GM19452 (cell line): Measurements from ENCODE around the gene GNG13.

Experiments used
- ATAC-seq: cut with Tn5 transposase; IDR thresholded peaks from one replicate; pipeline ENCODE4 v1.9.1; 2021; ENCODE audit not compliant: unreplicated experiment

The GNG13 gene

DNA sequence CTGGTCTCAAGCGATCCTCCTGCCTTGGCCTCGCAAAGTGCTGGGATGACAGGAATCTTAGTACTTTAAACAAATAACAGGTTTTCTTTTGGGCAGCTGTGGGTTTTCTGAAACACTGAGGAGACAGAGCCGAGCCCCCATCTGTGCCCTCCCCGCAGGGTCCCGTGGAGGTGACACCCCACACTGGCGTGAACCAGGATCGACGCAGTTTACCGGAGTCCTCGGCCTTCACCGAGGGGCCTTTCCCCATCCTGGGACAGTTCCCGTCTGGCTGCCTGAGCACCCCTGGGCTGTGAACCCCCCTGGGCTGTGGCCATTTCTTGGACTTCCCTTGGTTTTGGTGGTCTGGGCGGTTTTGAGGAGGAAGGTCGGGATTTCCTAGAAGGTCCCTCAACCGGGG lies 15.3 kb upstream of the GNG13 start:
- ATAC-seq: no peak

DNA sequence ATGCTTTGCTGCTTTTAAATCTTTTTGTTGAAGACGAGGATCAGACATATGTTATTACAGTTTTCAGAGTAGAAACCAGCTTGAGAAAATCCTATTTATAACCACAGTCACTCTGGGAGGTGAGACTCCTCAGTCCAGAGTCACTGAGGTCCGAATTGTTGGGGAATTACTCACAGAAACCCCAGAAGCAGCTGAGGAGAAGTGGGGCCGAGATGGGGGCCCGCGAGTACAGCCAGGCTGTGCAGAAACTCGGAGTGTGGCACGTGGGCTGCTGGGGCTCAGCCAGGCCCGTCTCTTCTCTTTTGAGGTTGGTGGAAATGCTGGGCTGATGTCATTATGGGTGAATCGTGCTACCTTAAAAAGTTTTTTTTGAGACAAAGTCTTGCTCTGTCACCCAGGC lies 14.4 kb upstream of the GNG13 start:
- no peak for ATAC-seq

DNA sequence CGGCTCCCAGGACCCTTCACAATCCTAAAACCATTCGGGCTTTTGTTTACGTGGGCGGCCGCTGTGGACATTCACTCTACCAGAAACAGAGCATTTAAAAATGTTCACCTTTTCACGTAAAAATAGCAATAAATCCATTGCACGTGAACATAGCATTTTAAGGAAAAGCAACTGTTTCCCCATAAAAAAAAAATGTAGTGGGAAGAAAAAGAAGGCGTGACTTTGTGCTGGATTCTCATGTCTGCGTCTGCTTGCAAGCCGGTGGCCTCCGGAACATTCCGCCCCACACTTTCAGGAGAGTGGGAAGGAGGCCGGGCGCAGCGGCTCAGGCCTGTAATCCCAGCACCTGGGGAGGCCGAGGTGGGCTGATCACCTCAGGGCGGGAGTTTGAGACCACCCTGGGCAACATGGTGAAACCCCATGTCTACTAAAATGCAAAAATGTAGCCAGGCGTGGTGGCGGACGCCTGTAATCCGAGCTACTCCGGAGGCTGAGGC lies 13.4 kb upstream of the GNG13 start:
- no peak for ATAC-seq

- no peak for ATAC-seq
Observed at GRCh38 chr16:813204-813915, 12.8 kb upstream of the GNG13 start.

- ATAC-seq: no peak
Observed at GRCh38 chr16:808085-808386, 7.5 kb upstream of the GNG13 start.

DNA sequence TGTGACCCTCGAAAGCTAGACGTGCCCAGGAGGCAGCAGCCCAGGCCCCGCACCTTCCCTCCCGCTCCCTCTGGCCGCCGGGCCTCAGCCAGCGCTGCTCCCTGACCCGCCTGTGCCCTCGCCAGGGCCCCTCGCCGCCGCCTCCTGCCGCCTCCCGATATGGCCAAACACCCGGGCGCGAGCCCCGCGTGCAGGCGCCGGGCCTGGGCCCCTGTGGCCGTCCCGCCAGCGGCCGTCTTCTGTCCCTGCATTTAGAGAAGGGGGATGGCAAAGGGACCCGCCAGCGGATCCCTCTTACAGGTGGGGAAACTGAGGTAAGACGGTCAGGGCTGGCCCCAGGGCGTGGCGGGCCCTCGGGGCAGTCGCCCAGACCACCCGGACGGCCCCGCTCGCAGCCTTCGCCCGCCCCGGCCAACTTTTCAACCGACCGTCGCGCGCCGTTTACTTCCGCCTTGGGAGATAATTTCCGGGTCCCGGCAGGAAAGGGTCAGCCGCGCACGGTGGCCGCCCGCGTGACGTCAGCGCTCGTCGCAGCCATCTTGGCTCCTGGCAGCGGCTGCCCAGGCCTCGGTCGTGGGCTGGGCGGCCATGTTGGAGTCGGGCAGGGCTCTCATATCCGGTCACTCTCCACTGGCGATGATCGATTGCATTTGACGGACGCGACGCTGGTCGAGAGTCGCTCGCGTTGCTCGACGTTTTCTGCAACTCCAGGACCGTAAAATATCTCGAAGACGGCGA lies 7.0 kb upstream of the GNG13 start:
- peak; percentile 88 for ATAC-seq

GRCh38 chr16:805474-805873 lies 4.9 kb upstream of the GNG13 start:
- no peak for ATAC-seq

GRCh38 chr16:804193-805048 lies 3.9 kb upstream of the GNG13 start:
- ATAC-seq: no peak

DNA sequence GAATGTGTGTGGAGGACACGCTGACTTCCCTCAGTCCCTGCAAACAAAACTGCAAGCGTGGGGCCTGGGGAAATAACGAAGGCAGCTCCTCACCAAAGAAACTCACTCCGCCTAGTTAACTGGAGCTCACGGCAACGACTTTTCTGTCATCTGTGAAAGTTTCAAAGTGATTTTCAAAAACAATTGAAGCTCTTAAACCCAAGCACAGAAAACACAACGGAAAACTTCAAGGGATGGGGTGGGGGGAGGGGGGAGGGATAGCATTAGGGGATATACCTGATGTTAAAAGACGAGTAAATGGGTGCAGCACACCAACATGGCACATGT lies 3.2 kb upstream of the GNG13 start:
- no peak for ATAC-seq

DNA sequence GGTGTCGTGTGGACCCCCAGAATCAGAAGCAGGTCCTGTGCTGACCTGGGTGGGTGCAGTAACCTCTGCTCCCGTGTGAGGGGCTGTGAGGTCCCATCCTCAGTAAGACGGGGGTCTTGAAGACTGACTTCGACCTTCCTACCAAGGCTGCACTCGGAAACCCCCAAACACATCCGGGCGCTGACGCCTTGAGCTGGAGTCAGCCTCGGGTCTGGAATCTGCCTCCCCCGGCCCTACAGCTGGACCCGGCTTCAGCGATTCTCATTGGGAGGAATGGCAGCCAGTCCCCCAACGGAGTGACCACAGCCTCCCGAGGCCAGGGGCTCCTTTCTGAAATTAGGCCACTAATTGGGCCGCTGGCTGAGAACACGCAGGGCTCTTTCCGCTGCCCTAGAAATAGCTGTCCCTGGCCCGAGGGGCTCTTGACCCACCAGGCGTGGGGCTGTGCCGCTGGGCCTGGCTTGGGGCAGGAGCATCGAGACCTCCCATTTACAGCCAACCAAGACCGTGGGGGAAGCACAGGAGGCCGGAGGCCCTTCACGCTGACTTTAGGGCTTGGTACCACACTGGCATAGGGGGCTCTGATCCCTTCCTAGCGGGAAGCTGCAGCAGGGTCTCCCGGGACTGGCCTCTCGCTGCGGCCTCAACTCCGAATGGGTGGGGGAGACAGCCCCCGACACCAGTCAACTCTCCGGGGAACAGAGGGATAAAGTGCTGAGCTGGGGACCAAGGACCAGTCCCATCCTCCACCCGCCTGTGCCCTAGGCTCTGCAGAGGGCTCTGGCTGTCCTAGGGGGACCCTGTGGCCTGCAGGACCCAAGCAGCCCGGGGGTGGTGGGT lies 2.6 kb upstream of the GNG13 start:
- no peak for ATAC-seq

DNA sequence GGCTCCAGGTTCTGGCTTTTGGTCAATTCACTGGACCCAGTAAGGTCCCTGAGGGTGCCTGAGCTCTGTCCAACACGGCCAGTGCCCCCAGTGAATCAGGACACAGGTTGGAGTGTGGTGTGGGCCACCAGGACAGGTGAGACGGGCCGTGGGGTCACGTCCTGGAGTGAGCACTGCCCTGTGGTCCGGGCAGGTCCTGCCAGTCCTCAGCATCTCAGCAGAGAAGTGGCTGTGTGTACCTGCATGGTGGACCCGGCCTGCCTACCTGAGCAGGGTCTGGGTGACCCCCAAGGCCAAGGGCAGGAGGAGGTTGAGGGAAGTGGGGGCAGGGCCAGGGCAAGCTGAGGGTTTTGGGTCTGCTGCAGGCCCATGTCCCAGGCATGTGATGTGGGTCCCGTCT lies 1.9 kb upstream of the GNG13 start:
- ATAC-seq: no peak

DNA sequence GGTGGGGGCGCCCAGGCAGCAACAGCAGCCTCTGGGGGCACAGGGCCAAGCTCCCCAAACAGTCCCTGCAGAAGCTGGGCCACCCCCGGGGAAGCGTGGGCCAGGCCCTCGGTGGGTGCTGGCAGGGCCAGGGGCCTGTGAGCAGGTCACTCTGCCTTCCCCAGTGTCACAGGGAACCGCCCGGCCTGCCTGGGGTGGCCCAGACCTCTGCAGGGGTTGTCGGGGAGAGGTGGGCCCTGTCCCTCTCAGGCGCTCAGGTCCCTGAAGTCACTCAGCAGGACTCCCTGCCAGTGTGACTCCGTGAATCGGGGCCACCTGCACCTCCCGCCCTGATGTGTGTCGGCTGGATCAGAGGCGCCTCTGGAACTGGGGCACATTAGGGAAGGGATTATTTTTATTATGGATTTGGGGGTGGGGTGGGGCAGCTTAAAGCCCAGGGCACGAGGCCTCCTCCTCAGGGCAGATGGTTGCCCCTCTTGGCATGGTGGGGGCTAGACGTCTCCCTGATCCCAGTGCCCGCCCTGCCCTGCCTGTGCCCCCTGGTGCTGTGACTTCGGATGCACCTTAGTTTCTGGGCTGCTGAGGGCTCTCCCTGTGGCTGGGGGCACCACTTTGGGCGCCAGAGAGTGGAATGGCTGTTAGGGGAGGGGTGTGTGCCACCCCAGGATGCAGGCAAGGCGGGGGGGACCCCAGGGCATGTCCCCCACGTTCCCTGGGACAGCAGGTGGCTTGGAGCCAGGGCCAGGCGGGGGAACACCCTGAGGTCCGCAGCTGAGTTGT lies 1.2 kb upstream of the GNG13 start:
- ATAC-seq: no peak

GRCh38 chr16:800834-801511 lies 439 bp upstream of the GNG13 start:
- ATAC-seq: no peak

- no peak for ATAC-seq
Observed at GRCh38 chr16:799111-799947, 1.2 kb downstream of the GNG13 start.

- ATAC-seq: no peak
Observed at GRCh38 chr16:798666-799065, 1.9 kb downstream of the GNG13 start.

DNA sequence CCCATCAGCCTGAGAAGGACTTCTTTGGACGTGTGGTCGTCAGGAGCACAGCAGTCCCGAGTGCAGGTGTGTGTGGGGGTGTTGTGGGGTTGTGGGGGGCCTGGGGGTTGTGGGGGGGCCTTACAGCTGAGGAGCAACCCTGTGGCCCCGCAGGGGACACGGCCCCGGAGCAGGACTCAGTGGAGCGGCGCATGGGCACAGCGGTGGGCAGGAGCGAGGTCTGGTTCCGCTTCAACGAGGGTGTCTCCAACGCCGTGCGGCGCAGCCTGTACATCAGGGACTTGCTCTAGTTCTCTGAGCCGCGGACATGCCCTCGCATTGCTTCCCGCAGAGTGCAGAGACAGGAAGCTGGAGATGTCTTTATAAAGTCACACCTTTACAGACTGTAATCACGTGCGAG lies 2.8 kb downstream of the GNG13 start:
- no peak for ATAC-seq

DNA sequence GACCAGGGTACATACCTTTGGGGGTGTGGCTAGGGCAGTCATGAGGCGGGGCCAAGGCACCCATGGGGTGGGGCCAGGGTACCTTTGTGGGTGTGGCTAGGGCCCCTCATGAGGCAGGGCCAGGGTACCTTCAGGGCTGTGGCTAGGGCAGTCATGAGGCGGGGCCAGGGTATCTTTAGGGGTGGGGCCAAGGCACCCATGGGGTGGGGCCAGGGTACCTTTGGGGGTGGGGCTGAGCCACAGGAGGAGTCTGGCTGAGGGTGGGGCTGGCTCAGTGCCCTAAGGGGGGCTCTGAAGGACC lies 3.5 kb downstream of the GNG13 start:
- ATAC-seq: no peak

- ATAC-seq: no peak
Observed at GRCh38 chr16:796296-797119, 4.0 kb downstream of the GNG13 start.
